ENCODE data around the gene CD99L2. TPM values are rescaled to one million over a fixed set of nuclear protein-coding genes. Genes with fewer than 3 reads are reported as not detected.
"Not testable (repeated sequence)": the region's sequence is repeated elsewhere in the genome, so short reads cannot be mapped to it uniquely, and the experiment has no call there.

CD99L2 gene
- total RNA-seq, 1 donor from 2014 or later = 47.5 TPM

- DNase-seq (ENCODE audit: low read depth) = no peak
Measured at GRCh38 chrX:150854856-150855255, 43.6 kb downstream of the CD99L2 start.

GRCh38 chrX:150849996-150850720, 48.3 kb downstream of the CD99L2 start:
- DNase-seq (ENCODE audit: low read depth) = no peak

GRCh38 chrX:150849486-150849885, 49.0 kb downstream of the CD99L2 start:
- no peak for DNase-seq (ENCODE audit: low read depth)

- peak; percentile 21 for DNase-seq (ENCODE audit: low read depth)
Measured at GRCh38 chrX:150848914-150849365, 49.5 kb downstream of the CD99L2 start.

GRCh38 chrX:150847088-150847487, 51.4 kb downstream of the CD99L2 start:
- DNase-seq (ENCODE audit: low read depth) = no peak

GRCh38 chrX:150846130-150846529, 52.3 kb downstream of the CD99L2 start:
- DNase-seq (ENCODE audit: low read depth) = no peak

- DNase-seq (ENCODE audit: low read depth) = no peak
Measured at GRCh38 chrX:150845091-150845490, 53.4 kb downstream of the CD99L2 start.

- peak; percentile 50 for DNase-seq (ENCODE audit: low read depth)
Measured at GRCh38 chrX:150844016-150844415, 54.5 kb downstream of the CD99L2 start.

- no peak for DNase-seq (ENCODE audit: low read depth)
Measured at GRCh38 chrX:150842198-150842685, 56.2 kb downstream of the CD99L2 start.

GRCh38 chrX:150841456-150842197, 56.8 kb downstream of the CD99L2 start:
- DNase-seq (ENCODE audit: low read depth) = no peak

GRCh38 chrX:150837845-150838244, 60.6 kb downstream of the CD99L2 start:
- no peak for DNase-seq (ENCODE audit: low read depth)

GRCh38 chrX:150834695-150835094, 63.8 kb downstream of the CD99L2 start:
- DNase-seq (ENCODE audit: low read depth) = no peak

- DNase-seq (ENCODE audit: low read depth) = no peak
Measured at GRCh38 chrX:150833454-150834056, 64.9 kb downstream of the CD99L2 start.

GRCh38 chrX:150831863-150832262, 66.6 kb downstream of the CD99L2 start:
- DNase-seq (ENCODE audit: low read depth) = no peak

GRCh38 chrX:150828785-150829184, 69.7 kb downstream of the CD99L2 start:
- no peak for DNase-seq (ENCODE audit: low read depth)

GRCh38 chrX:150824352-150824751, 74.1 kb downstream of the CD99L2 start:
- not testable (repeated sequence) for DNase-seq (ENCODE audit: low read depth)

GRCh38 chrX:150823826-150824225, 74.6 kb downstream of the CD99L2 start:
- DNase-seq (ENCODE audit: low read depth) = not testable (repeated sequence)

- no peak for DNase-seq (ENCODE audit: low read depth)
Measured at GRCh38 chrX:150821971-150822370, 76.5 kb downstream of the CD99L2 start.

- no peak for DNase-seq (ENCODE audit: low read depth)
Measured at GRCh38 chrX:150813922-150814321, 84.5 kb downstream of the CD99L2 start.

- no peak for DNase-seq (ENCODE audit: low read depth)
Measured at GRCh38 chrX:150806827-150807226, 91.6 kb downstream of the CD99L2 start.

GRCh38 chrX:150805736-150806135, 92.7 kb downstream of the CD99L2 start:
- DNase-seq (ENCODE audit: low read depth) = peak; percentile 0

GRCh38 chrX:150792949-150793527, 105.4 kb downstream of the CD99L2 start:
- no peak for DNase-seq (ENCODE audit: low read depth)

Measured in renal cortical epithelial cell (primary cell).